ENCODE measurements around the gene LPIN1.

The LPIN1 gene

GRCh38 chr2:11864724-11865123 is 118.3 kb downstream of the LPIN1 start:
- FAIRE-seq (no peak), DNase-seq (ENCODE audit: low spot score) (no peak)

- no peak for FAIRE-seq
- no peak for DNase-seq (ENCODE audit: low spot score)
Observed at GRCh38 chr2:11865378-11865777, 118.9 kb downstream of the LPIN1 start.

GRCh38 chr2:11865805-11866204 is 119.4 kb downstream of the LPIN1 start:
- FAIRE-seq (no peak), DNase-seq (ENCODE audit: low spot score) (no peak)

- FAIRE-seq, result no peak
- DNase-seq (ENCODE audit: low spot score), result no peak
Observed at GRCh38 chr2:11866358-11867335, 120.2 kb downstream of the LPIN1 start.

GRCh38 chr2:11867926-11868325 is 121.5 kb downstream of the LPIN1 start:
- FAIRE-seq (no peak), DNase-seq (ENCODE audit: low spot score) (no peak)

- FAIRE-seq (no peak), DNase-seq (ENCODE audit: low spot score) (no peak)
Observed at GRCh38 chr2:11869391-11869991, 123.1 kb downstream of the LPIN1 start.

GRCh38 chr2:11870064-11870463 is 123.6 kb downstream of the LPIN1 start:
- FAIRE-seq (no peak), DNase-seq (ENCODE audit: low spot score) (no peak)

- DNase-seq (ENCODE audit: low spot score), result no peak
- FAIRE-seq, result no peak
Observed at GRCh38 chr2:11870584-11870983, 124.2 kb downstream of the LPIN1 start.

GRCh38 chr2:11871421-11871820 is 125.0 kb downstream of the LPIN1 start:
- FAIRE-seq, result no peak
- no peak for DNase-seq (ENCODE audit: low spot score)

- no peak for DNase-seq (ENCODE audit: low spot score)
- no peak for FAIRE-seq
Observed at GRCh38 chr2:11872247-11872947, 126.0 kb downstream of the LPIN1 start.

- FAIRE-seq (no peak), DNase-seq (ENCODE audit: low spot score) (no peak)
Observed at GRCh38 chr2:11872948-11873269, 126.5 kb downstream of the LPIN1 start.

- FAIRE-seq (no peak), DNase-seq (ENCODE audit: low spot score) (no peak)
Observed at GRCh38 chr2:11873356-11874154, 127.1 kb downstream of the LPIN1 start.

- FAIRE-seq, result no peak
- no peak for DNase-seq (ENCODE audit: low spot score)
Observed at GRCh38 chr2:11874861-11875260, 128.4 kb downstream of the LPIN1 start.

- DNase-seq (ENCODE audit: low spot score) (no peak), FAIRE-seq (no peak)
Observed at GRCh38 chr2:11875481-11875880, 129.0 kb downstream of the LPIN1 start.

GRCh38 chr2:11876436-11876835 is 130.0 kb downstream of the LPIN1 start:
- no peak for DNase-seq (ENCODE audit: low spot score)
- FAIRE-seq, result no peak

- FAIRE-seq (no peak), DNase-seq (ENCODE audit: low spot score) (no peak)
Observed at GRCh38 chr2:11876889-11877288, 130.5 kb downstream of the LPIN1 start.
